ENCODE results near the gene MARK3. TPM values are rescaled to one million over a fixed set of nuclear protein-coding genes. Genes with fewer than 3 reads are reported as not detected.

Gene MARK3
- total and polyA plus RNA-seq, 2 experiments from 2014 or later, result 72.9 to 88.3 TPM

- Histone ChIP-seq H3K4me3 (no peak overlapping the region), H3K9me3 (ENCODE audit: low read depth) (no peaks in the 10 kb centered on the region), H3K27me3 (no peaks in the 10 kb centered on the region), H3K27ac (no peak overlapping the region), H3K4me1 (ENCODE audit: low read depth) (no peaks in the 10 kb centered on the region), H3K36me3 (peaks cover 25% of the 10 kb centered on the region)
- DNase-seq (ENCODE audit: low read depth in 1 of 2, low spot score in 1 of 2), result no peak
- TF ChIP-seq CTCF (IDR thresholded peaks at IDR 0.05; ENCODE audit: low read depth, low read length), result no peak
Observed at GRCh38 chr14:103347091-103347815, 38.0 kb upstream of the MARK3 start.

GRCh38 chr14:103348154-103348553, 37.1 kb upstream of the MARK3 start:
- Histone ChIP-seq H3K27me3 (no peaks in the 10 kb centered on the region), H3K4me1 (ENCODE audit: low read depth) (no peaks in the 10 kb centered on the region), H3K9me3 (ENCODE audit: low read depth) (no peaks in the 10 kb centered on the region), H3K27ac (no peak overlapping the region), H3K36me3 (peaks cover 16% of the 10 kb centered on the region), H3K4me3 (no peak overlapping the region)
- no peak for DNase-seq (ENCODE audit: low read depth in 1 of 2, low spot score in 1 of 2)
- TF ChIP-seq CTCF (IDR thresholded peaks at IDR 0.05; ENCODE audit: low read depth, low read length), result no peak

GRCh38 chr14:103349982-103350381, 35.2 kb upstream of the MARK3 start:
- Histone ChIP-seq H3K36me3 (no peaks in the 10 kb centered on the region), H3K27me3 (no peaks in the 10 kb centered on the region), H3K4me1 (ENCODE audit: low read depth) (no peaks in the 10 kb centered on the region), H3K4me3 (no peak overlapping the region), H3K9me3 (ENCODE audit: low read depth) (no peaks in the 10 kb centered on the region), H3K27ac (no peak overlapping the region)
- no peak for TF ChIP-seq CTCF (IDR thresholded peaks at IDR 0.05; ENCODE audit: low read depth, low read length)
- DNase-seq (ENCODE audit: low read depth in 1 of 2, low spot score in 1 of 2), result no peak

- DNase-seq (ENCODE audit: low read depth in 1 of 2, low spot score in 1 of 2), result no peak
- H3K4me3 ChIP-seq, result no peak overlapping the region
- H3K27ac ChIP-seq, result no peak overlapping the region
- no peaks in the 10 kb centered on the region for H3K36me3 ChIP-seq
- H3K4me1 ChIP-seq (ENCODE audit: low read depth), result no peaks in the 10 kb centered on the region
- no peak for TF ChIP-seq CTCF (IDR thresholded peaks at IDR 0.05; ENCODE audit: low read depth, low read length)
- no peaks in the 10 kb centered on the region for H3K27me3 ChIP-seq
- H3K9me3 ChIP-seq (ENCODE audit: low read depth), result no peaks in the 10 kb centered on the region
Observed at GRCh38 chr14:103353362-103353761, 31.9 kb upstream of the MARK3 start.

GRCh38 chr14:103354141-103354540, 31.1 kb upstream of the MARK3 start:
- DNase-seq (ENCODE audit: low read depth in 1 of 2, low spot score in 1 of 2), result no peak
- Histone ChIP-seq H3K36me3 (no peaks in the 10 kb centered on the region), H3K27ac (no peak overlapping the region), H3K4me1 (ENCODE audit: low read depth) (no peaks in the 10 kb centered on the region), H3K4me3 (no peak overlapping the region), H3K27me3 (no peaks in the 10 kb centered on the region), H3K9me3 (ENCODE audit: low read depth) (no peaks in the 10 kb centered on the region)
- no peak for TF ChIP-seq CTCF (IDR thresholded peaks at IDR 0.05; ENCODE audit: low read depth, low read length)

Measured in cardiac muscle cell (in vitro differentiated cells and primary cell).